ENCODE measurements around the gene APRT.
A peak's percentile ranks its signal among the peaks of the same experiment; 100 is the strongest.

The APRT gene, protein sequence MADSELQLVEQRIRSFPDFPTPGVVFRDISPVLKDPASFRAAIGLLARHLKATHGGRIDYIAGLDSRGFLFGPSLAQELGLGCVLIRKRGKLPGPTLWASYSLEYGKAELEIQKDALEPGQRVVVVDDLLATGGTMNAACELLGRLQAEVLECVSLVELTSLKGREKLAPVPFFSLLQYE

DNA sequence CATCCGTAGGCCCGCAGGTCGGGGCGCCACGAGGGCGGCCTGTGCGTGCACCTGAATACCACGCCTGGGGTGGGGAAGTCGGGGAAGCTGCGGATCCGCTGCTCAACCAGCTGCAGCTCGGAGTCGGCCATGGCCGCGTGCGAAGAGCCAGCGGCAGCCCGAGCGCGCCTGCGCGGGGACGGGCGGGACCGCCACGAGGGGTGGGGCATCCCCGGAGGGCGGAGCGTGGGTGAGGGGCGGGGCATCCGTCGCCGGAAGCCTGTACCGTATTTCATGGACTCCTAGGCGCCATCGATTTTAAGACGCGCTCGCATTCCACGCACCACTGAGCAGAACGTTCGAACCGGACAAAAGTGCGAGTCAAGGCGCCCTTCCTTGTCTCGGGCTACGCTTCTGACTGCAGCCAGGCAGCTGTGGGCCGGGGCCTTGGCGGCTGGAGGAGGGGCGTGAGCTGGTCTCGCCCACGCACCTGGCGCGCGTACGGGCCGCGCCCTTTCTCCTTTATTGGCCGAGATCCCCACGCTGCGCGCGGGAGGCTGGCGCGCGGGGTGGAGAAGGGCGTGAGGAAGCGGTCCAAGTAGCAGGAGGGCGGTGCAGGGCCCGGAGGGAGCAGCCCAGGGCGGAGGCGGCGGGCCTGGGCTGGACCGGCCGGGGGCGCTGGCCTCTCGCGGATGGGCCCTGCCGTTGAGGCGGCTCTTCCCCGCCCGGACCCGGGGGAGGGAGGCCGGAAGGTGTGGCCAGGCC is at the start of gene APRT:
Gene APRT (minus strand): TSS at position 160 of the 744 bp plus-strand sequence. CDS start 29 bp downstream, at position 131.
- peak; percentile 71 for TF ChIP-seq POLR2A (IDR thresholded peaks at IDR 0.05; ENCODE audit: low read depth, low read length)
- DNase-seq (ENCODE audit: insufficient read length, low spot score): peak; percentile 88
- FAIRE-seq: no peak

DNA sequence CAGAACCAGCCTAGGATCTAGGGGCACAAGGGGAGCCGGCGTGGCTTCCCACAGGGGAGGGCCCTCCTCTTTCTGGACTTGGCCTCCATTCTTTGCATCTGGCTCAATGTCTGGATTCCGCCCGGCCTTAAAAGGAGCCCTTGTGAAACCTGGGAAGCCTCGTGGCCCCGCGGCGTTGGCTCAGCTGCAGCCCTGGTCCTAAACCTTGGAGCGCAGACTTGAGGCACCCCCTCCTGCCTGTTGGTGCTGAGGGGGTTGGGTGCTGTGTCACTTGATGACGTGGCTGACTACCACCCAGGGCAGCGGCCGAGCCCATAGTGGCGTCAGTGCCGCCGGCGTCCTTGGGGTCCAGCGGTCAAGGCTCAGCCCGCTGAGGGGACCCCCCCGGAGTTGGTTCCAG is 49.6 kb upstream of the APRT start:
- FAIRE-seq: no peak
- DNase-seq (ENCODE audit: insufficient read length, low spot score): no peak
- TF ChIP-seq POLR2A (IDR thresholded peaks at IDR 0.05; ENCODE audit: low read depth, low read length): no peak

- no peak for DNase-seq (ENCODE audit: insufficient read length, low spot score)
- TF ChIP-seq POLR2A (IDR thresholded peaks at IDR 0.05; ENCODE audit: low read depth, low read length): no peak
- FAIRE-seq: no peak
Measured at GRCh38 chr16:88859381-88860091, 47.8 kb upstream of the APRT start.

GRCh38 chr16:88857728-88858339 is 46.1 kb upstream of the APRT start:
- DNase-seq (ENCODE audit: insufficient read length, low spot score) (peak; percentile 86), FAIRE-seq (no peak)
- TF ChIP-seq POLR2A (IDR thresholded peaks at IDR 0.05; ENCODE audit: low read depth, low read length): no peak

DNA sequence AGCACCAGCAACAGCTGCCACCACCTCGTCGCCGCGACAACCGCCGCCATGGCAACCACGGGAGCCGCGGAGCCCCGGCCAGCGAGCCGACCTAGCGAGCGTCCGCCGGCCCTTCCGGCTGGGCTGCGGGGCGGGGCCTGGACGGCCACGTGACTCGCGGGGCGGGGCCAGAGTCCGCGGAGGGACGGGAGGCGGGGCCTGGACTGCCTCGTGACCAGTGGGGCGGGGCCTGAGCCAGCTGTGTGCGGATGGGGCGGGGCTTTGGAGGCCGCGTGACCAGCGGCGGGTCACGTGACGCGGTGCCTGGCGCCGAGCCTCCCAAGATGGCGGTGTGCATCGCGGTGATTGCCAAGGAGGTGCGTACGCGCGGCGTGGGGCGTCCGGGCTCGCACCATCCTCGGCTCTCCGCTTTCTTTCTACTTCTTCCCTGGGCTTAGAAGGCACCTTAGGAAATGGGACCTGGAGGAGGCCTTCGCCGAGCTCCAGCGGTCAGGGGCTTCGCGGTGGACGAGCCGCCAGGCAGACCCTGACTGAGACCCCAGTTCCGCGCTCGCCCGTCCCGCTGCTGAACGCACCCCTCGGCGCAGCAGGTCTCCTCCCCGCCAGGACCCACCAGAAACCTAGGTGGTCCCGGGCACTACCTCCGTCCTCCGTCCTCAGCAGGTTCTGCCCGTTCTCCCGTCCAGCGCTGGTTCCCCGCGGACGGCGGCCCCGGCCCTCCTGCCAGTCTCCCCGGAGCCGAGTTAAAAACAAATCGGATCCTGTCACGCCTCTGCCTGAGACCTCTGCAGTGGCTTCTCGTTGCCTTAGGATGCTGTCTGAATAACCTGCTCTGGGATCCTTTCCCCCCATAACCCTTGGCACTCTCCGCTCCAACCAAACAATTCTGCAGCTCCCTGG is 45.4 kb upstream of the APRT start, which contains the start of the genes GALNS and TRAPPC2L:
Gene GALNS (minus strand): TSS at position 120 of the 900 bp plus-strand sequence. CDS start 70 bp downstream, at position 50.
Gene TRAPPC2L (plus strand): TSS at position 300 of the 900 bp plus-strand sequence. CDS start 24 bp downstream, at position 324.
- TF ChIP-seq POLR2A (IDR thresholded peaks at IDR 0.05; ENCODE audit: low read depth, low read length): peak; percentile 95
- DNase-seq (ENCODE audit: insufficient read length, low spot score) (peak; percentile 97), FAIRE-seq (no peak)

DNA sequence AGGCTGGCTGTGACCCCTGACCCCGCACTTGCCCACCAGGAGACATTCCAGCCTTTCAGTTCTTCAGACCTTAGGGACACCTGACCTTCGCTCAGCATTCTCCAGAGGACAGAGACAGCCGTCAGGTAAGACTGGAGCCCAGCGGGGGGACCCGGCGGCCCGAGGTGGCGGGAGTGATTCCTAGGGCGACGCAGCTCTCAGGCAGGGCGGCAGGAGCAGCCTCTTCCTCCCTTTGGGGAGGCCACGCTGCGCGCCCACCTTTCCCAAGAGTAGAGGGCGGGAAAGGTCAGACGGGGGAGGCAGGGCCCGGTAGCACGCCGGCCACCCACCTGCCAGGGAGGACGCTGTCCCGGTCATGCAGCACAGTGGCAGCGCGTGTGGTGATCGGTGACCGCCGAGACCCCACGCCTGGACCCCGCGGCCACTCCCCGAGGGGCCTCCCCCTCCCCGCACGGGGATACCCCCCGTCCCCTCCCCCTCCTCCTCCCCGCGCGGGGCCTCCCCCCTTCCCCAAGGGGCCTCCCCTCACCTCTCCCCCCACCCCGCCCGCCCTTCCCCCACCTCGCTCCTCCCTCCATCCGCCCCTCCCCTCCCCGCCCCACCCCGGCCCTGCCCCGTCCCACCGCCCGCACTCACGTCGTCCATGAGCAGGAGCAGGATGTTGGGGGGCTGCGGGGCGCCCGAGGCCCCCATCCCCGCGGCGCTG is 44.5 kb upstream of the APRT start:
- FAIRE-seq (no peak), DNase-seq (ENCODE audit: insufficient read length, low spot score) (no peak)
- no peak for TF ChIP-seq POLR2A (IDR thresholded peaks at IDR 0.05; ENCODE audit: low read depth, low read length)

GRCh38 chr16:88855736-88856121 is 44.0 kb upstream of the APRT start:
- TF ChIP-seq POLR2A (IDR thresholded peaks at IDR 0.05; ENCODE audit: low read depth, low read length): no peak
- DNase-seq (ENCODE audit: insufficient read length, low spot score) (no peak), FAIRE-seq (no peak)

DNA sequence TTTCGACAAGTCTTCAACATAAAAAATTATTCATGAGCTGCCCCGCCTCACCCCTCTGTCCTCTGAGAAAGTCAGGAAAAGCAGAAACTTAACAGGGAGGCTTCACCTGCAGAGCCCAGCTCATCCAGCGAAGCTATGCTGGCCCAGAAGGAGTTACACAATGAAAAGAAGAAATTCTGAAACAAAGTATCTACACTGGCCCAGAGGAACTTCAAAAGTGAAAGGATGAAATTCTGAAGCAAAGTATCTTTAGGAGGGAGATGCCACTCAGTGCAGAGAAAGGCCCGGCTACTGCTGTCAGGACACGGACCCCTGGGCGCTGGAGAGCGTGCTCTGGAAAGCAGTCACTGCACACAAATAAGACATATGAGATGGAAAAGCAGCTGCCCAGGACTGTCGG is 43.4 kb upstream of the APRT start:
- FAIRE-seq: no peak
- TF ChIP-seq POLR2A (IDR thresholded peaks at IDR 0.05; ENCODE audit: low read depth, low read length): no peak
- no peak for DNase-seq (ENCODE audit: insufficient read length, low spot score)

DNA sequence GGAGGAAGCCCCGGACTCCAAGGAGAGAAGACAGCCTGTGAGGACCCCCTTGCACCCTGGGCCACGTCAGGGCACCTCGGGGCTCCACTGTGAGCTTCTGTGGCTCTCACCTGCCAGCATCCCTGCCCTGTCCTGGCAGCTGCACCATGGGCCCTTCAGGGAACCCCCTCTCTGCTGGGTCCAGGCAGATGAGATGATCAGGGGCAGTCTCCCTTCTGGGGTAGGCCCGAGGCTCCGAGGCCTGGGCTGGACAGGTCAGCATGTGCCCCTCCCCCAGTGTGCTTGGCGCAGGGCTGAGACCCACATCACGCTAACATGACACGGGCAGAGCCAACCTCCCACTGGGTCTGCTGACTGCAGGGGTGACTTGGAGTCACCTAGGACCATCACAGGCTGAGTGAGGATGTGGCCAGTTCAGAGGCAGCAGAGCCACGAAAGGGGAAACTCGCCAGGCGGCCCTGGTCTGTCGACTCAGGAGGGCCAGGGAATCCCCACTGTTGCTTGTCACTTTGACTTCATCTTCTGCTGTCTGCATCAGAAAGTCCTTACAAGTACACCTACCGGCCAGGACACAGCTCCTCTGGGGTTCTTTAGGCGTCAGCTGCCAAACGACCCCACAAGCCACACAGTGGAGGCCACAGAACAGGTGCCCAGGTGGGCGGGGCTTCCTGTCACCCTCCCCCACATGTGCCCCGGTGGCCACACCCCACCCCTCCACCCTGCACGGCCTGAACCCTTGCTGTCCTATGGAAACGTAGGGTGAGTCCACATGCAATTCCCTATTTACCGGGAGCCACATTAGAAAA is 42.8 kb upstream of the APRT start:
- FAIRE-seq: no peak
- no peak for TF ChIP-seq POLR2A (IDR thresholded peaks at IDR 0.05; ENCODE audit: low read depth, low read length)

DNA sequence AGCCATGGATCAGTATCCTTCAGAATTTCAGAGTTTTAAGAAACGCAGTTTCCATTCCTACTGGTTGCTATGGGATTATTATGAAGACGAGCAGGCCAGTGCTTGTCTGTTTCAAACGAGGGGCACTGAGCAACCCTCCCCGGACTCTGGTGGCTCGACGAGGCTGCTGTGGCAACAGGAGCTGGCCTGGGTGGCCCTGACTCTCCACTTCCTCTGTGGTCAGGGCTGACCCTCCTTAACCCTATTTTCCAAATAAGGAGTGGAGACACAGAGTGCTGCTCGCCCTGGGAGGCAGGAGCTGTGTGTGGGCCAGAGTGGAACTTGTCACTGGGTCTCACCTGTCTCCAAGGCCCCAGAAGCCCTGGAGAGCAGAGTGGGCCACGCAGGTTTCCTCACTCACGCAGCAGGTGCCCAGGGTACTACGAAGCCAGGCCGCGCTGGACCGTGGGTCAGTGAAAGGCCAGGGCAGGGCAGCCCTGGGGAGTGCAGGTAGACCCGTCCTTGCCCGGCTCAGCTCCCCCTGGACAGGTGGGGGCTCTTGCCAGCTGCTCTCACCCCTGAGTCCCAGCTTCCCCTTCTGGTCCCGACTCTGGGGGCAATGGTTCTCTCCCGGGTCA is 41.7 kb upstream of the APRT start:
- no peak for TF ChIP-seq POLR2A (IDR thresholded peaks at IDR 0.05; ENCODE audit: low read depth, low read length)
- no peak for DNase-seq (ENCODE audit: insufficient read length, low spot score)
- FAIRE-seq: no peak

More for the DNA sequence above, 42.8 kb upstream of the APRT start:
- DNase-seq (ENCODE audit: insufficient read length, low spot score): no peak

DNA sequence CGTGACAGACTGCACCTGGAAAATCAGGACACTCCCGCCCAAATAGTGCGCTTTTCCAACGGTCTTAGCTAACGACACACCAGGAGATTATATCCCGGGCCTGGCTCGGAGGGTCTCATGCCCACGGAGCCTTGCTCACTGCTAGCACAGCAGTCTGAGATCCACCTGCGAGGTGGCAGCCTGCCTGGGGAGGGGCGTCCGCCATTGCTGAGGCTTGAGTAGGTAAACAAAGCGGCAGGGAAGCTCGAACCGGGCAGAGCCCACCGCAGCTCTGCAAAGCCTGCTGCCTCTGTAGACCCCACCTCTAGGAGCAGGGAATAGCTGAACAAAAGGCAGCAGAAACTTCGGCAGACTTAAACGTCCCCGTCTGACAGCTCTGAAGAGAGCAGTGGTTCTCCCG is 39.9 kb upstream of the APRT start:
- FAIRE-seq (no peak), DNase-seq (ENCODE audit: insufficient read length, low spot score) (no peak)
- no peak for TF ChIP-seq POLR2A (IDR thresholded peaks at IDR 0.05; ENCODE audit: low read depth, low read length)

Data from H54 (cell line).